C4-2B (cell line): ENCODE measurements around the gene FAM98B.

Experiments
- ZFX ChIP-seq: fragments of 450-650 bp; IDR thresholded peaks from 2 replicates; pipeline ENCODE4 v1.6.1; 2017
- TF ChIP-seq, protein P1 (sequence below): fragments of 450-650 bp; conservative IDR thresholded peaks from 2 replicates; pipeline ENCODE4 v1.5.1; 2017; ENCODE audit warnings: mild to moderate bottlenecking

DNA sequence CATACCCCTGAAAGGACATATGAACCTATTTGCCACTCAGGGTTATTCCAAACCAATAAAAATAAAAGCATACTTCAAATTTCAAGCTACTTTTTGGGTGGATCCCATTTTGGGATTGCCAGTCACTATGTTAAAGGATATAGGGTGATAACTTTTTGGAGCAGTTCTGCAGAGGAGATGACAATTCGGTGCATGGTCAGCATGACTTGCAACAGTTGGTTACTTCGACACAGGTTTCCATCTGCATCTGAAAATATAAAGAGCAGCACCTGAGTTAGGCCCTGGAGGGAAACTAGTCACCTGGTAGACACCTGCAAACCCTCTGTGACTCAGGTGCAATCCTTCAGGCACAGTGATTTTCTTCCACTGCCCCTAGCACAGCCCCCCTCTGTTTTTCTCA is 72.2 kb downstream of the FAM98B start:
- TF ChIP-seq, protein P1, sequence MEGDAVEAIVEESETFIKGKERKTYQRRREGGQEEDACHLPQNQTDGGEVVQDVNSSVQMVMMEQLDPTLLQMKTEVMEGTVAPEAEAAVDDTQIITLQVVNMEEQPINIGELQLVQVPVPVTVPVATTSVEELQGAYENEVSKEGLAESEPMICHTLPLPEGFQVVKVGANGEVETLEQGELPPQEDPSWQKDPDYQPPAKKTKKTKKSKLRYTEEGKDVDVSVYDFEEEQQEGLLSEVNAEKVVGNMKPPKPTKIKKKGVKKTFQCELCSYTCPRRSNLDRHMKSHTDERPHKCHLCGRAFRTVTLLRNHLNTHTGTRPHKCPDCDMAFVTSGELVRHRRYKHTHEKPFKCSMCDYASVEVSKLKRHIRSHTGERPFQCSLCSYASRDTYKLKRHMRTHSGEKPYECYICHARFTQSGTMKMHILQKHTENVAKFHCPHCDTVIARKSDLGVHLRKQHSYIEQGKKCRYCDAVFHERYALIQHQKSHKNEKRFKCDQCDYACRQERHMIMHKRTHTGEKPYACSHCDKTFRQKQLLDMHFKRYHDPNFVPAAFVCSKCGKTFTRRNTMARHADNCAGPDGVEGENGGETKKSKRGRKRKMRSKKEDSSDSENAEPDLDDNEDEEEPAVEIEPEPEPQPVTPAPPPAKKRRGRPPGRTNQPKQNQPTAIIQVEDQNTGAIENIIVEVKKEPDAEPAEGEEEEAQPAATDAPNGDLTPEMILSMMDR: no peak
- no peak for TF ChIP-seq ZFX
